IPS-20b (cell line): ENCODE data around the gene CLEC1A.
"Not testable (repeated sequence)": the region's sequence is repeated elsewhere in the genome, so short reads cannot be mapped to it uniquely, and the experiment has no call there.

ENCODE experiments used
- H3K27ac ChIP-seq: one replicate; pipeline ENCODE4 v1.5.1; 2013; ENCODE audit warnings: low read length
- H3K27me3 ChIP-seq: 2 replicates; pipeline ENCODE4 v1.6.1; 2013; ENCODE audit warnings: mild to moderate bottlenecking, low read length, inconsistent platforms; ENCODE audit not compliant: insufficient read depth
- H3K36me3 ChIP-seq: 2 replicates; pipeline ENCODE4 v1.6.1; 2013; ENCODE audit warnings: low read depth, mild to moderate bottlenecking, inconsistent platforms, low read length, moderate library complexity; ENCODE audit not compliant: insufficient read depth
- H3K4me1 ChIP-seq: 2 replicates; pipeline ENCODE4 v1.6.1; 2013; ENCODE audit warnings: mild to moderate bottlenecking, control low read depth, inconsistent platforms, low read length, moderate library complexity; ENCODE audit not compliant: insufficient read depth
- H3K4me3 ChIP-seq: 2 replicates; pipeline ENCODE4 v1.5.1; 2013; ENCODE audit warnings: mild to moderate bottlenecking, low read length, inconsistent platforms
- H3K9ac ChIP-seq: 2 replicates; pipeline ENCODE4 v1.6.1; 2013; ENCODE audit warnings: low read depth, mild to moderate bottlenecking, inconsistent platforms, low read length, moderate library complexity
- H3K9me3 ChIP-seq: 2 replicates; pipeline ENCODE4 v1.6.1; 2013; ENCODE audit warnings: mild to moderate bottlenecking, low read depth, low read length, inconsistent platforms; ENCODE audit not compliant: insufficient read depth

The CLEC1A gene

GRCh38 chr12:10031771-10032175, 67.0 kb downstream of the CLEC1A start:
- H3K27ac ChIP-seq, result no peak overlapping the region

DNA sequence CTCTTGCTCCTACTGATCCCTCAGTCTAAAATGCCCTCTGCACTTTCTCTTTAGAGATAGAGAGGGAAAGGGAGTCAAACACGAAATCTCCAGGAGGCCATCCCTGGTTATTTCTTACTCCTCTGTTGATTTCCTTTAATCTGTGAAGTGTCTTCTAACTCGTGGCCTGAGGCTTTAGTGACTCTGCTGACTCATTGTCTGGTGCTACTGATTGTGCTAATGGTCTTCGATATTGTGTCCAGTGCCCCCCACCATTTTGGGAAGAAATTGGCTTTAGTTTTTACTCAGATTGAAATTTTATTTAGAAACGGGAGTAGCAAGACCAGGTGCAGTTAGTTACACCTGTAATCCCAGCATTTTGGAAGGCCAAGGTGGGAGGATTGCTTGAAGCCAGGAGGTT, 67.5 kb downstream of the CLEC1A start:
- Histone ChIP-seq H3K27ac (no peak overlapping the region), H3K9ac (peak overlapping the region; percentile 8; the same call in 1 of the 2 replicates)

More at GRCh38 chr12:10031771-10032175, 67.0 kb downstream of the CLEC1A start:
- H3K27me3 ChIP-seq, result no peaks in the 10 kb centered on the region
- no peaks in the 10 kb centered on the region for H3K9me3 ChIP-seq
- H3K9ac ChIP-seq, result peak overlapping the region; percentile 8; the same call in 1 of the 2 replicates
- H3K4me1 ChIP-seq, result peaks cover 6% of the 10 kb centered on the region
- no peak overlapping the region for H3K4me3 ChIP-seq
- H3K36me3 ChIP-seq, result no peaks in the 10 kb centered on the region

GRCh38 chr12:10030446-10030845, 68.3 kb downstream of the CLEC1A start, which contains the start of gene CLEC9A:
TSS of gene CLEC9A (plus strand) at chr12:10030682. CDS start at chr12:10052688, 22,006 bp downstream.
- no peaks in the 10 kb centered on the region for H3K27me3 ChIP-seq
- no peaks in the 10 kb centered on the region; the same call in 1 of the 2 replicates for H3K9me3 ChIP-seq
- H3K27ac ChIP-seq, result no peak within 1 kb of the TSS
- H3K4me1 ChIP-seq, result peaks cover 6% of the 10 kb centered on the region
- peak within 1 kb of the TSS; percentile 8; the same call in 1 of the 2 replicates for H3K9ac ChIP-seq
- no peaks in the 10 kb centered on the region for H3K36me3 ChIP-seq
- H3K4me3 ChIP-seq, result no peak within 1 kb of the TSS

More for the DNA sequence above, 67.5 kb downstream of the CLEC1A start:
- H3K9me3 ChIP-seq, result no peaks in the 10 kb centered on the region
- peaks cover 6% of the 10 kb centered on the region for H3K4me1 ChIP-seq
- H3K36me3 ChIP-seq, result no peaks in the 10 kb centered on the region
- H3K4me3 ChIP-seq, result no peak overlapping the region
- no peaks in the 10 kb centered on the region for H3K27me3 ChIP-seq

DNA sequence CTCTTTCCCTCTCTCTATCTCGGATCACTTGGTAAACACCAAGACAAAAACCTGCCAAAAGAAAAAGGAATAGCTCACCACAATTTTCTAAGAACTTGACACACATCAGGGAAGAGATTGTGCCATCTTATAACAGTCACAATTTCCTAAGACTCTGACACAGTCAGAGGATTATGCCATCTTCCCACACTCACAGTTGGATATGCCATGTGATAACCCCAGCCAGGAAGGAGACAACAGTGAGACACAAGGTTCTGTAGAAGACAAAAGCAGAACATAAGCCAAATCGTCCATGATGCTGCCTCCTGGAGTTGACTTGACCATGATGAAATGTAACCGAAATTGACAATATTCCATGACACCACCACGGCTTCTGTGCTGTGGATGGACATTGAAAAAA, 71.1 kb downstream of the CLEC1A start:
- H3K27me3 ChIP-seq, result no peaks in the 10 kb centered on the region
- H3K4me3 ChIP-seq, result no peak overlapping the region
- H3K9me3 ChIP-seq, result no peaks in the 10 kb centered on the region; the same call in 1 of the 2 replicates
- H3K4me1 ChIP-seq, result peaks cover 6% of the 10 kb centered on the region
- no peak overlapping the region for H3K9ac ChIP-seq
- no peaks in the 10 kb centered on the region for H3K36me3 ChIP-seq
- no peak overlapping the region for H3K27ac ChIP-seq

GRCh38 chr12:10027311-10027710, 71.5 kb downstream of the CLEC1A start:
- peaks cover 6% of the 10 kb centered on the region for H3K4me1 ChIP-seq
- no peak overlapping the region for H3K9ac ChIP-seq
- no peak overlapping the region for H3K4me3 ChIP-seq
- H3K9me3 ChIP-seq, result no peaks in the 10 kb centered on the region; the same call in 1 of the 2 replicates
- no peaks in the 10 kb centered on the region for H3K36me3 ChIP-seq
- no peaks in the 10 kb centered on the region for H3K27me3 ChIP-seq
- no peak overlapping the region for H3K27ac ChIP-seq

DNA sequence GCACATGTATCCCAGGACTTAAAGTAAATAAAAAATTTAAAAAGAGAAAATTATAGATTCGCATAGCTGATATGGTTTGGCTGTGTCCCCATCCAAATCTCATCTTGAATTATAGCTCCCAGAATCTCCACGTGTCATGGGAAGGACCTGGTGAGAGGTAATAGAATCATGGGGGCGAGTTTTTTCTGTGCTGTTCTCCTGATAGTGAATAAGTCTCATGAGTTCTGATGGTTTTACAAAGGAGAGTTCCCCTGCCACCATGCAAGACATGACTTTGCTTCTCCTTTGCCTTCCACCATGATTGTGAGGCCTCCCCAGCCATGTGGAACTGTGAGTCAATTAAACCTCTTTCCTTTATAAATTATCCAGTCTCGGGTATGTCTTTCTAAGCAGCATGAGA, 72.1 kb downstream of the CLEC1A start:
- H3K9ac ChIP-seq, H3K27me3 ChIP-seq, H3K36me3 ChIP-seq, H3K4me3 ChIP-seq, H3K27ac ChIP-seq, H3K4me1 ChIP-seq, H3K9me3 ChIP-seq: not testable (repeated sequence)

DNA sequence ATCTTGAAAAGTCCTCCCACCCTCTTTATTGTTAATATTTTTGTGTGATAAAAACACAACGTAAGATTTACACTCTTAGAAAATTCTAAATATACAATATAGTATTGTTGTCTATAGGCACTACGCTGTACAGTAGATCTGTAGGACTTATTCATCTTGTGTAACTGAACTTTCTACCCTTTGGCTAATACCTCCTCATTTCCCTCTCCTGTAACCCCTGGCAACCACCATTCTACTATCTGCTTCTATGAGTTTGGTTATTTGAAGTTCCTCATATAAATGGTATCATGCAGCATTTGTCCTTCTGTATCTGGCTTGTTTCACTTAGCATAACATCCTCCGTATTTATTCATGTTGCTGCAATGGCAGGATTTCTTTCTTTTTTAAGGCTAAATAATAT, 73.5 kb downstream of the CLEC1A start:
- Histone ChIP-seq H3K27me3 (no peaks in the 10 kb centered on the region), H3K4me1 (no peaks in the 10 kb centered on the region), H3K9ac (no peak overlapping the region), H3K36me3 (no peaks in the 10 kb centered on the region), H3K4me3 (no peak overlapping the region), H3K27ac (no peak overlapping the region), H3K9me3 (no peaks in the 10 kb centered on the region; the same call in 1 of the 2 replicates)

DNA sequence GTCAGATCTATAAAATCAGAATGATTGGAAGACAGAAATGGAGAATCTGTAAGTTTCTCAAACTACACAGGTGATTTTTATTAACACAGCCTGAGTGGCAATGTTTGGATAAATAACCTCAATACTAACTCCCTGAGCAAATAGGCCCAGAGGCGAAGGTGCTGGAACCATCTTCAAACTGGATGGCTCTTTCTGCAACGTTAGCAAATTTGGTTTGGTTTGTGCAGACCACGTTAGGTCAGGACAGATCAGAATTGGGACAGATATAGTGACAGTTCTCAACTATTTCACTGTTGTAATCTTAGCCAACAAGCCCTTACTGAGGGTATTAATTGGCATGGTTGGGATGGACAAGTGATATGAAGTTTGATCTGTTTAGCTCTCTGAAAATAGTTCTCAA, 77.4 kb downstream of the CLEC1A start:
- Histone ChIP-seq H3K4me1 (peaks cover 6% of the 10 kb centered on the region), H3K9ac (no peak overlapping the region), H3K27ac (no peak overlapping the region), H3K27me3 (no peaks in the 10 kb centered on the region), H3K9me3 (no peaks in the 10 kb centered on the region; the same call in 1 of the 2 replicates), H3K36me3 (no peaks in the 10 kb centered on the region), H3K4me3 (no peak overlapping the region)
